Measurements from ENCODE around the gene MMRN1.

- TF ChIP-seq CREB5 (CRISPR knock-in tag; IDR thresholded peaks at IDR 0.05; ENCODE audit: low read depth) (no peak), TSHZ2 (CRISPR knock-in tag; IDR thresholded peaks at IDR 0.05) (no peak), ZFP30 (CRISPR knock-in tag; IDR thresholded peaks at IDR 0.05) (no peak), ZFP3 (CRISPR knock-in tag; IDR thresholded peaks at IDR 0.05) (no peak), PATZ1 (CRISPR knock-in tag; IDR thresholded peaks at IDR 0.05; ENCODE audit: borderline replicate concordance) (no peak), POU6F1 (CRISPR knock-in tag; IDR thresholded peaks at IDR 0.05; ENCODE audit: borderline replicate concordance, low read depth) (no peak), CSRNP3 (CRISPR knock-in tag; IDR thresholded peaks at IDR 0.05) (no peak), ESRRG (CRISPR knock-in tag; IDR thresholded peaks at IDR 0.05) (no peak), OSR1 (CRISPR knock-in tag; IDR thresholded peaks at IDR 0.05) (no peak)
Measured at GRCh38 chr4:89942811-89943210, 48.2 kb downstream of the MMRN1 start.
